Astrocyte (in vitro differentiated cells and primary cell): ENCODE data around the gene DSP. TPM values are rescaled to one million over a fixed set of nuclear protein-coding genes. Genes with fewer than 3 reads are reported as not detected.

Experiments
- DNase-seq: peaks from one replicate; pipeline ENCODE4 v3.0.0-alpha.2; 2010; ENCODE audit warnings: low read depth
- FAIRE-seq: peaks from 2 replicates; lab custom pipeline; 2011; peaks lifted over from hg19 to GRCh38; lab: Jason Lieb, UNC
- H2AFZ ChIP-seq: 2 replicates; pipeline ENCODE4 v1.6.0; 2012; ENCODE audit warnings: low read depth, low read length, inconsistent platforms
- H3K27ac ChIP-seq: 2 replicates; pipeline ENCODE4 v1.5.1; 2011; ENCODE audit warnings: low read depth, low read length, inconsistent platforms
- H3K27me3 ChIP-seq: 2 replicates; pipeline ENCODE4 v1.6.0; 2011; ENCODE audit warnings: low read length, inconsistent platforms; ENCODE audit not compliant: insufficient read depth
- H3K36me3 ChIP-seq: 2 replicates; pipeline ENCODE4 v1.5.1; 2011; ENCODE audit warnings: low read length, inconsistent platforms; ENCODE audit not compliant: insufficient read depth
- H3K4me1 ChIP-seq: 2 replicates; pipeline ENCODE4 v1.5.1; 2011; ENCODE audit warnings: low read length, inconsistent platforms; ENCODE audit not compliant: insufficient read depth
- H3K4me2 ChIP-seq: 2 replicates; pipeline ENCODE4 v1.6.0; 2012; ENCODE audit warnings: low read length, inconsistent platforms
- H3K4me3 ChIP-seq: 2 replicates; pipeline ENCODE4 v1.5.1; 2011; ENCODE audit warnings: low read depth, mild to moderate bottlenecking, low read length, inconsistent platforms; ENCODE audit not compliant: insufficient read depth
- H3K79me2 ChIP-seq: 2 replicates; pipeline ENCODE4 v1.6.0; 2012; ENCODE audit warnings: mild to moderate bottlenecking, low read length, inconsistent platforms; ENCODE audit not compliant: insufficient read depth
- H3K9ac ChIP-seq: 2 replicates; pipeline ENCODE4 v1.6.0; 2012; ENCODE audit warnings: mild to moderate bottlenecking, low read length, inconsistent platforms
- H3K9me3 ChIP-seq: 2 replicates; pipeline ENCODE4 v1.5.1; 2012; ENCODE audit warnings: low read depth, mild to moderate bottlenecking, low read length, inconsistent platforms; ENCODE audit not compliant: insufficient read depth
- H4K20me1 ChIP-seq: 2 replicates; pipeline ENCODE4 v1.6.0; 2012; ENCODE audit warnings: low read length, inconsistent platforms; ENCODE audit not compliant: insufficient read depth
- H3K27ac Mint-ChIP-seq: one replicate; pipeline ENCODE4 v1.8.0; 2021; ENCODE audit warnings: mild to moderate bottlenecking, mixed read lengths; ENCODE audit not compliant: unreplicated experiment
- H3K27me3 Mint-ChIP-seq: one replicate; pipeline ENCODE4 v1.8.0; 2021; ENCODE audit warnings: low read depth, mixed read lengths; ENCODE audit not compliant: unreplicated experiment
- H3K36me3 Mint-ChIP-seq: one replicate; pipeline ENCODE4 v1.8.0; 2021; ENCODE audit warnings: low read depth, mixed read lengths; ENCODE audit not compliant: unreplicated experiment
- H3K4me1 Mint-ChIP-seq: one replicate; pipeline ENCODE4 v1.8.0; 2021; ENCODE audit warnings: low read depth, mixed read lengths; ENCODE audit not compliant: unreplicated experiment
- H3K4me3 Mint-ChIP-seq: one replicate; pipeline ENCODE4 v1.8.0; 2021; ENCODE audit warnings: mild to moderate bottlenecking, moderate library complexity, mixed read lengths; ENCODE audit not compliant: unreplicated experiment
- H3K9me3 Mint-ChIP-seq: one replicate; pipeline ENCODE4 v1.8.0; 2021; ENCODE audit warnings: mild to moderate bottlenecking, mixed read lengths; ENCODE audit not compliant: unreplicated experiment
- CTCF ChIP-seq: IDR thresholded peaks from 2 replicates; pipeline ENCODE4 v1.5.1; 2011; ENCODE audit warnings: low read depth, mild to moderate bottlenecking, inconsistent platforms, low read length, moderate library complexity; ENCODE audit not compliant: insufficient read depth
- EZH2 ChIP-seq: IDR thresholded peaks from 2 replicates; pipeline ENCODE4 v1.6.1; 2012; ENCODE audit warnings: mild to moderate bottlenecking, low read length, inconsistent platforms; ENCODE audit not compliant: insufficient read depth
- total RNA-seq: library from RNA; stranded (reverse); gene quantifications from 2 replicates; pipeline ENCODE4 v1.2.1, GENCODE V29; 2021

Gene DSP
- total RNA-seq, 1 donor from 2014 or later, result 468 TPM

GRCh38 chr6:7529141-7529540 lies 12.3 kb upstream of the DSP start:
- Mint-ChIP-seq H3K27me3 (no peaks in the 10 kb centered on the region), H3K4me1 (peaks cover 33% of the 10 kb centered on the region), H3K4me3 (no peak overlapping the region), H3K27ac (peak overlapping the region; percentile 96), H3K36me3 (no peaks in the 10 kb centered on the region), H3K9me3 (no peaks in the 10 kb centered on the region)
- Histone ChIP-seq H3K4me2 (peak overlapping the region; percentile 21), H2AFZ (no peak overlapping the region), H3K27ac (peak overlapping the region; percentile 96), H3K36me3 (no peaks in the 10 kb centered on the region), H3K9me3 (no peaks in the 10 kb centered on the region), H3K4me3 (no peak overlapping the region), H3K79me2 (no peaks in the 10 kb centered on the region), H3K27me3 (no peaks in the 10 kb centered on the region), H4K20me1 (no peaks in the 10 kb centered on the region), H3K4me1 (peaks cover 16% of the 10 kb centered on the region), H3K9ac (peak overlapping the region; percentile 69)
- TF ChIP-seq CTCF, result no peak
- no peak for TF ChIP-seq EZH2
- DNase-seq, result no peak
- FAIRE-seq, result no peak

- Histone ChIP-seq H3K4me2 (no peak overlapping the region), H4K20me1 (no peaks in the 10 kb centered on the region), H3K27me3 (no peaks in the 10 kb centered on the region), H3K9ac (no peak overlapping the region), H3K9me3 (no peaks in the 10 kb centered on the region), H3K36me3 (no peaks in the 10 kb centered on the region), H3K4me3 (no peak overlapping the region), H3K27ac (no peak overlapping the region), H2AFZ (peak overlapping the region; percentile 27), H3K4me1 (peaks cover 21% of the 10 kb centered on the region), H3K79me2 (no peaks in the 10 kb centered on the region)
- H3K4me1 Mint-ChIP-seq, result peaks cover 43% of the 10 kb centered on the region
- H3K9me3 Mint-ChIP-seq, result no peaks in the 10 kb centered on the region
- H3K4me3 Mint-ChIP-seq, result no peak overlapping the region
- peak overlapping the region; percentile 71 for H3K27ac Mint-ChIP-seq
- no peak for DNase-seq
- no peaks in the 10 kb centered on the region for H3K27me3 Mint-ChIP-seq
- FAIRE-seq, result no peak
- TF ChIP-seq EZH2, result no peak
- TF ChIP-seq CTCF, result no peak
- H3K36me3 Mint-ChIP-seq, result no peaks in the 10 kb centered on the region
Measured at GRCh38 chr6:7532232-7532631, 9.2 kb upstream of the DSP start.

- Mint-ChIP-seq H3K27ac (no peak overlapping the region), H3K9me3 (no peaks in the 10 kb centered on the region), H3K4me3 (no peak overlapping the region), H3K4me1 (peaks cover 47% of the 10 kb centered on the region), H3K27me3 (no peaks in the 10 kb centered on the region), H3K36me3 (no peaks in the 10 kb centered on the region)
- no peak overlapping the region for H3K27ac ChIP-seq
- no peak overlapping the region for H3K9ac ChIP-seq
- peaks cover 20% of the 10 kb centered on the region for H3K4me1 ChIP-seq
- H3K27me3 ChIP-seq, result no peaks in the 10 kb centered on the region
- no peaks in the 10 kb centered on the region for H4K20me1 ChIP-seq
- no peaks in the 10 kb centered on the region for H3K36me3 ChIP-seq
- FAIRE-seq (no peak), DNase-seq (no peak)
- H3K9me3 ChIP-seq, result no peaks in the 10 kb centered on the region
- no peak overlapping the region for H3K4me3 ChIP-seq
- no peaks in the 10 kb centered on the region for H3K79me2 ChIP-seq
- TF ChIP-seq CTCF, result no peak
- TF ChIP-seq EZH2, result no peak
- H2AFZ ChIP-seq, result no peak overlapping the region
- H3K4me2 ChIP-seq, result no peak overlapping the region
Measured at GRCh38 chr6:7532821-7533220, 8.7 kb upstream of the DSP start.
